Glomerular visceral epithelial cell (primary cell): ENCODE results near the gene PPP1R2.
A peak's percentile ranks its signal among the peaks of the same experiment; 100 is the strongest.

Experiments used
- DNase-seq: peaks from one replicate; pipeline ENCODE4 v3.0.0-alpha.2; 2016; ENCODE audit errors: extremely low spot score

The PPP1R2 gene

GRCh38 chr3:195565716-195566115 lies 22.6 kb upstream of the PPP1R2 start:
- no peak for DNase-seq

GRCh38 chr3:195563317-195563716 lies 20.2 kb upstream of the PPP1R2 start:
- no peak for DNase-seq

DNA sequence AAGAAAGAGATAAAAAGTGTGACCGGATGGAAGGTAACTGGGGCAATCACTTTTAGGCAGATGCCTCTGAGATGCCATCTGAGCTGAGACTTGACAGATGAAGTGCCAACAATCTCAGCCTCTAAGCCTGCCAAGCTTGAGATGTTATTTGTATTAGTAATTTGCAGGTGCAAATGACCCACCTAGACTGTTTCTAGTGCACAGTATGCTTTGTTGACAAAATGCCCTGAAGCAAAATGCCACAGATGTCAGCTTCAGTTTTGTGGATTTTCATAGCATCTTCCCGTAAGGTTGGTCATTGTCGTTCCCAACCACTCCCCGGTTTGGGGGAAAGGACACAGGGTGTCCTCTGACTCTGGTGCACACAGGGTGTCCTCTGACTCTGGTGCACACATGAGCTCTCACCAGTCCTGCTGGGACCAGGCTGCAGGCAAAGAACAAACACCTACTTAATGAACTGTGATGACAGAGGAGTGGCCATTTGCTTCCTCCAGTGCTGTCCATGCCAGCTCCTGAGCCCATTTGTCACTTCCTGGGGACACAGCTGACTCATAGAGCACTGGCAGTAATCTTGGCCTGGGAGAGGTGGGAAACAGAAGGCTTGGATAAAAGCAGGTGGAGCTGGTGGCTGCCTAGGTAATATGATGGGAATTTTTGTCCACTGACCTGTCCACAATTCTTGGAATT lies 16.7 kb upstream of the PPP1R2 start:
- no peak for DNase-seq

- DNase-seq: peak; percentile 22
Observed at GRCh38 chr3:195558602-195559001, 15.5 kb upstream of the PPP1R2 start.

GRCh38 chr3:195557322-195557721 lies 14.2 kb upstream of the PPP1R2 start:
- no peak for DNase-seq

DNA sequence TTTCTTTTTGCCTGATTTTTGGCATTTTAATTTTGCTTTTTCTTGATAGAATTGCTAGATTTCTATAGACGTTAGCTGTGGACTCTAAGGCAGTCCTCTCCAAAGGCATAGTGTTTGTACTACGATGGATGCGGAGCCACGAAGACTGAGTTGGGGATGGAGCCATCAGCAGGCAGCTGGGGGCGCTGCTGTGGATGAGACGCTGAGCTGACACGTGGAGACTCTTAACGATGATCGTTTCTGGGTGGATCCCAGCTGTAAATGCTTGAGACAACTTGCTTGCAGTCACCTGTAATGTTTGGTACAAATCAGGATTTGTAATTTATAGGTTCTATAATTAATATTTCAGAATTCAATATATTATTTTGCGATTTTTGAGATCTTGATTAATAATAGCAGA lies 13.3 kb upstream of the PPP1R2 start:
- no peak for DNase-seq

DNA sequence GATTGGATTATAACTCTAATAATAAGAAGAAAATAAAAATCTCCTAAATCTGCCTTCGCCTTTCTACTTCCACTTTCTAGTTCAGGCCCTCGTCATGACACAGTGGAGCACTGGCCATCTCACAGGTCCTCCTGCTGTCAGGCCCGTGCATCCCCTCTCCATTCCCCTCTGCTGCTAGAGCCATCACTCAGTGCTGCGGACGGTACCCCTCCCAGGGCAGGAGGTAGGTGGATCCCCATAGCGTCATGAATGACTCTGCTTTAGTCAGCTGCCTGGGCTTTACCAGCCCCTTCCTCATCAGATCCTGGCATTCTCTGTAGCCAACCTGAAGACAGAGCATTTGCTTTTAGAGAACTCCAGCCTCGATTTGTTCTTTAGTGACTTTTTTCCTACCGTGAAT lies 12.0 kb upstream of the PPP1R2 start:
- no peak for DNase-seq

- DNase-seq: no peak
Observed at GRCh38 chr3:195554458-195554857, 11.3 kb upstream of the PPP1R2 start.

GRCh38 chr3:195553268-195553667 lies 10.1 kb upstream of the PPP1R2 start:
- DNase-seq: no peak

- DNase-seq: no peak
Observed at GRCh38 chr3:195551381-195551978, 8.4 kb upstream of the PPP1R2 start.

DNA sequence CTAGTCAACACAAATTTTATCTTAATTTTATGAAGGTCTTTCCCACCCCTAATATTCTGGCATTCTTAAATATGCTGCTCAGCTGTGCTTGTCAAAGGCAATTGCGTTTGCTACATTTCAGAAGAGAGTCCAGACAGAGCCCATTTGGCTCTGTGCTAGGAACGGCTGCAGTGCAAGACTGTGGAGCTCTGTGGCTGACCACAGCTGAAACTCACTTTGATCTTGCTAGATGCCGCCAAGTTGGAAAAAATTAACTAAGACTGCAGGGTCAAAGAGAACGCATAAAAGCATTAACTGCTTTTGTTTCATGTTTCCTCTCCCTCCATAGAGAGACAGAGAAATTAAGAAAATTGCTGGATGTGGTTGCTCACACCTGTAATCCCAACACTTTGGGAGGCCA lies 7.6 kb upstream of the PPP1R2 start:
- DNase-seq: peak; percentile 49

DNA sequence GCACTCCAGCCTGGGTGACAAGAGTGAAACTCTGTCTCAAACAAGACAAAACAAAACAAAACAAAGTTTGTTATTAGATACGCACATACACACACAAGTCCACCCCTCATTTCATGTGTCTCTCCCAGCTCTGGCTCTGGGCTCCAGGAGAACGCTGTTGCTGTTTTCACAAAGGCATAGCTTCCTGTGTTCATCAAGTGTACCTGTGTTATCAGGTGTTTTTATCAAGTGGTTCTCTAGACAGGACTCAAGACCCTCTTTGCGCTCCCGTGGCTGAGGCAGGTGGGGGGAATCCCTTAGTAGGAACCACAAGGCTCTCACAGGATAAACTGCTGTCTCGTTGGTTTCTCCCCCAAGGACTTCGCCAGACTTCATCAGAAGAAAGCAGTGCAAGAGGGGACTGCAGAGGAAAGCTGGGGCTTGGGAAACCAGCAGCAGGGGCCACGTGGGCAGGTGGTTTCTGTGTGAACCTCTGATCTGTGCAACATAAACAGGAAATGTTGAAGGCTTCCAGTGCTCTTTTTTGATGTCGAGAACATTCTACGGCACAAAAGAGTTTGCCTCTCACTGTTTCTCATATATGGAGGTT lies 6.9 kb upstream of the PPP1R2 start:
- DNase-seq: no peak

DNA sequence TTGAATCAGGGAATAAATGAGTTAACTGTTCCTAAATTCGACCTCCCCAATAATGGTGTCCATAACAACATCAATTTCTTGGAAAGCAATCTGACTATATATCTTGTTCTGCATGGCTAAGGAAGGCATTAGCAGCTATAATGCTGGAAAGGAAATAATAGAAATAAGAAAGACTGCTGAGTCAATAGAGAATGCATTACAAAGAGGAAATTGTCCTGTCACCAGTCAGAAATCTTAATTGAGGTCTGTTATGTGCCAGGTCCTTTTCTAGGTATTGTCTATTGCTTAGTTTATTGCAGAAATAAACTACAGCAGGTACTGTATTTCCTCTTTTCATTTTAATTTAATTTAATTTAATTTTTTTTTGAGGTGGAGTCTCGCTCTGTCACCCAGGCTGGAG lies 5.9 kb upstream of the PPP1R2 start:
- no peak for DNase-seq

- no peak for DNase-seq
Observed at GRCh38 chr3:195548501-195548900, 5.4 kb upstream of the PPP1R2 start.

- no peak for DNase-seq
Observed at GRCh38 chr3:195548006-195548405, 4.9 kb upstream of the PPP1R2 start.

GRCh38 chr3:195546130-195546560 lies 3.0 kb upstream of the PPP1R2 start:
- DNase-seq: peak; percentile 84

DNA sequence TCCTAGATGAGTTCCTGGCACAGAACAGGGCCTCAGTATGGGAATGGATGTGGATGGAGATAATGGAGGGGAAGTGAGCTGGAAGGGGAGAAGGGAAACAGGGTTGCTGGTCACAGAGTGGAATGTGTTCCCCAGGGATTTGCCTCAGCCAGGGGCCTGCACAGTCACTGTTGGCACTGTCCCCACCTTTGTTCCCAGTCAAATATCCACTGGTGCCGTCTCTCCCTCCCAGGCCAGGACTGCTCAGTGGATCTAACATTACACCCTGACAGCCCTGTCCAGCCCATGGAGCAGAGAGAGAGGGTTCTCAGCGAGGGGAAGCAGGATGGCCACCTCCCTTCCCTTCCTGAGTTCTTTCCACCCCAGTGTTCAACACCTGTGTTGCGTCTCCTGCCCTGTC lies 1.5 kb upstream of the PPP1R2 start:
- no peak for DNase-seq

- DNase-seq: no peak
Observed at GRCh38 chr3:195544230-195544536, 1.1 kb upstream of the PPP1R2 start.

DNA sequence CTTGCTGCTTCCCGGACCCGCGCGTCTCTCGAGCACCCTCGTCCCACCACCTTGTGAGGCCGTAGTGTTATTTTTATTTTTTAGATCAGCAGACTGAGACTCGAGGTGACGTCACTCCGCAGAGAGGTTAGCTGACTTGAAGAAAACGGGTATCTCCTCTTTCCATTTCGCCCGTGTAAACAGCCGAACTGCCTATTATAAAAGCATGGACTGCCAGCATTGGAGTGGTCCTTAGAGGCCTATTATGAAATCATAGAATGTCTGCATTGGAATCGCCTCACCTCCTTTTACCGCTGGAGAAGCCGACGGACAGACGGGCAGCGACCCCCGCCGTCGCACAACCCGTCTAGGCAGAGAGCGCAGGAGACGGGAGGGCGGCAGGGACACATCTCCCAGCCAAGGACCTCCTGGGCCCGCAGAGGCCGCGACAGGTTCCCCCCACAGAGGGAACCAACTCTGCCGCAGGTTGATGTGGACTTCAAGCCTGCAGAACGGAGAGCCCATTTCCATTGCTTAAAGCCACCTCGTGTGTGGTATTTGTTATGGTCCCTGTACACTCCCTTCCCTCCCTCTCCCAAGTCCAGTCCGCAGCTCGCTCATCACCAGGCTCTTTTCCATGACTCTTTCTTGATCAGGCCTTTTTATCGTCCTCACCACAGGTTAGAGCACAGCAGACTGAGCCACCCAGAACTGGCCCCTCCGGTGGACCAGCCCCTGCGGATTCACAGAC lies 540 bp upstream of the PPP1R2 start:
- DNase-seq: no peak

- no peak for DNase-seq
Observed at GRCh38 chr3:195542316-195542697, 818 bp downstream of the PPP1R2 start.

- no peak for DNase-seq
Observed at GRCh38 chr3:195540511-195540910, 2.6 kb downstream of the PPP1R2 start.

- DNase-seq: no peak
Observed at GRCh38 chr3:195540027-195540426, 3.1 kb downstream of the PPP1R2 start.

DNA sequence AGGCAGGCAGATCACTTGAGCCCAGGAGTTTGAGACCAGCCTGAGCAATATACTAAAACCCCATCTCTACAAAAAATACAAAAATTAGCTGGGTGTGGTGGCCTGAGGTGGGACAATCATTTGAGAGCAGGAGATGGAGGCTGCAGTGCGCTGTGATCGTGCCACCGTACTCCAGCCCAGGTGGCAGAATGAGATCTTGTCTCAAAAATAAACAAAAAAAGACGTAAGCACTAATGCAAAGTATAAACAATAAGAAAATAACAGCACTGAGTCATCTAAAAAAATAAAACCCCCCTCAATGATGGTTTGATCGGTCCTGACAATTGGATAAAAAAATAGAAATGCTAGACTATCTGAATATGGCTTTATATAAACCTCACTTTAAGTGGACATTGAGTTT lies 3.6 kb downstream of the PPP1R2 start:
- DNase-seq: no peak
